ENCODE data around the gene MATN4.

GRCh38 chr20:45318386-45318939 lies 10.4 kb upstream of the MATN4 start:
- TF ChIP-seq CTCF (IDR thresholded peaks at IDR 0.05) (no peak), TEAD4 (CRISPR knock-in tag; IDR thresholded peaks at IDR 0.05) (no peak), PRDM15 (CRISPR knock-in tag; IDR thresholded peaks at IDR 0.05) (no peak), KAT7 (CRISPR knock-in tag; IDR thresholded peaks at IDR 0.05; ENCODE audit: borderline replicate concordance) (no peak), NR2C2 (CRISPR knock-in tag; IDR thresholded peaks at IDR 0.05) (no peak), MAX (CRISPR knock-in tag; IDR thresholded peaks at IDR 0.05) (no peak), ZNF138 (CRISPR knock-in tag; conservative IDR thresholded peaks at IDR 0.05) (no peak), IRF2 (CRISPR knock-in tag; IDR thresholded peaks at IDR 0.05; ENCODE audit: borderline replicate concordance, low read depth) (no peak), NFYB (CRISPR knock-in tag; conservative IDR thresholded peaks at IDR 0.05; ENCODE audit: low read depth) (no peak)

Measured in WTC11 (cell line).